Neural cell (in vitro differentiated cells): ENCODE data around the gene KRTAP9-4. TPM values are rescaled to one million over a fixed set of nuclear protein-coding genes. Genes with fewer than 3 reads are reported as not detected.
"Not testable (repeated sequence)": the region's sequence is repeated elsewhere in the genome, so short reads cannot be mapped to it uniquely, and the experiment has no call there.

Experiments used
- H2AFZ ChIP-seq: fragments of 200-600, 300-800 bp; sonication (generic), shearing (Covaris generic); 2 replicates; pipeline ENCODE4 v1.6.0; 2014; ENCODE audit warnings: low read depth, mild to moderate bottlenecking, antibody characterized with exemption, low read length, moderate library complexity
- H3F3A ChIP-seq: fragments of 200-600 bp; shearing (Covaris generic); 2 replicates; pipeline ENCODE4 v1.6.1; 2016; ENCODE audit warnings: mild to moderate bottlenecking, moderate library complexity, mixed read lengths, antibody characterized with exemption, low read length; ENCODE audit not compliant: insufficient read depth, poor library complexity, severe bottlenecking
- H3K27ac ChIP-seq: fragments of 200-600, 300-800 bp; sonication (generic), shearing (Covaris generic); 2 replicates; pipeline ENCODE4 v1.5.1; 2014; ENCODE audit warnings: mild to moderate bottlenecking, low read length, moderate library complexity
- H3K27me3 ChIP-seq: fragments of 300-800, 200-600 bp; sonication (generic), shearing (Covaris generic); 2 replicates; pipeline ENCODE4 v1.6.0; 2014; ENCODE audit warnings: mild to moderate bottlenecking, low read depth, low read length, moderate library complexity; ENCODE audit not compliant: insufficient read depth
- H3K36me3 ChIP-seq: fragments of 300-800, 200-600 bp; sonication (generic), shearing (Covaris generic); 2 replicates; pipeline ENCODE4 v1.5.1; 2014; ENCODE audit warnings: mild to moderate bottlenecking, antibody characterized with exemption, low read length, moderate library complexity; ENCODE audit not compliant: insufficient read depth
- H3K4me2 ChIP-seq: fragments of 300-800, 200-600 bp; sonication (generic), shearing (Covaris generic); 2 replicates; pipeline ENCODE4 v1.6.0; 2014; ENCODE audit warnings: mild to moderate bottlenecking, low read length
- H3K4me3 ChIP-seq: fragments of 300-800, 200-600 bp; sonication (generic), shearing (Covaris generic); 2 replicates; pipeline ENCODE4 v1.5.1; 2014; ENCODE audit warnings: mild to moderate bottlenecking, low read length, moderate library complexity
- H3K79me2 ChIP-seq: fragments of 200-600 bp; shearing (Covaris generic); replicated peaks from 2 replicates; pipeline ENCODE4 v1.6.0; 2014; ENCODE audit warnings: mild to moderate bottlenecking, low read length, moderate library complexity; ENCODE audit not compliant: insufficient read depth
- H3K9ac ChIP-seq: fragments of 300-800, 200-600 bp; sonication (generic), shearing (Covaris generic); 2 replicates; pipeline ENCODE4 v1.6.1; 2016; ENCODE audit warnings: mild to moderate bottlenecking, low read length, mixed read lengths
- H3K9me2 ChIP-seq: fragments of 200-600 bp; shearing (Covaris generic); 2 replicates; pipeline ENCODE4 v1.6.1; 2016; ENCODE audit warnings: mild to moderate bottlenecking, low read length, mixed read lengths; ENCODE audit not compliant: insufficient read depth
- H3K9me3 ChIP-seq: fragments of 200-600, 300-800 bp; sonication (generic), shearing (Covaris generic); 2 replicates; pipeline ENCODE4 v1.6.1; 2016; ENCODE audit warnings: mild to moderate bottlenecking, mixed run types, low read length, moderate library complexity, mixed read lengths
- H4K20me1 ChIP-seq: fragments of 200-600 bp; shearing (Covaris generic); 2 replicates; pipeline ENCODE4 v1.6.1; 2016; ENCODE audit warnings: mild to moderate bottlenecking, mixed run types; ENCODE audit not compliant: insufficient read depth
- CTCF ChIP-seq: fragments of 450-650 bp; IDR thresholded peaks from 2 replicates; pipeline ENCODE4 v1.5.1; 2014; ENCODE audit warnings: antibody characterized with exemption, mild to moderate bottlenecking, moderate library complexity; ENCODE audit not compliant: poor library complexity, severe bottlenecking
- EP300 ChIP-seq: fragments of 450-650 bp; conservative IDR thresholded peaks from 2 replicates; pipeline ENCODE4 v1.6.1; 2014; ENCODE audit warnings: antibody characterized with exemption, mild to moderate bottlenecking, moderate library complexity; ENCODE audit not compliant: poor library complexity, severe bottlenecking
- EZH2 ChIP-seq: fragments of 200-600, 300-800 bp; shearing (Covaris generic), sonication (generic); IDR thresholded peaks from 2 replicates; pipeline ENCODE4 v1.6.1; 2014; ENCODE audit warnings: antibody characterized with exemption, low read length, borderline replicate concordance, mild to moderate bottlenecking; ENCODE audit not compliant: insufficient read depth, poor library complexity, severe bottlenecking
- MXI1 ChIP-seq: fragments of 450-650 bp; conservative IDR thresholded peaks from 2 replicates; pipeline ENCODE4 v1.6.1; 2014; ENCODE audit warnings: antibody characterized with exemption, mild to moderate bottlenecking; ENCODE audit not compliant: poor library complexity, severe bottlenecking
- POLR2AphosphoS5 ChIP-seq: IDR thresholded peaks from 2 replicates; pipeline ENCODE4 v1.6.1; 2012
- RAD21 ChIP-seq: fragments of 450-650 bp; conservative IDR thresholded peaks from 2 replicates; pipeline ENCODE4 v1.6.1; 2014; ENCODE audit warnings: antibody characterized with exemption, mild to moderate bottlenecking, moderate library complexity
- REST ChIP-seq: IDR thresholded peaks from 2 replicates; pipeline ENCODE4 v1.6.1; 2012; ENCODE audit warnings: borderline replicate concordance
- SMC3 ChIP-seq: fragments of 450-650 bp; conservative IDR thresholded peaks from 2 replicates; pipeline ENCODE4 v1.6.1; 2014; ENCODE audit warnings: antibody characterized with exemption, mild to moderate bottlenecking, moderate library complexity; ENCODE audit not compliant: poor library complexity
- TAF1 ChIP-seq: IDR thresholded peaks from 2 replicates; pipeline ENCODE4 v1.6.1; 2012; ENCODE audit warnings: low read depth
- polyA plus RNA-seq: library from polyadenylated mRNA; depleted of rRNA; stranded (reverse); fragments of >200 nt; gene quantifications from 2 replicates; pipeline ENCODE4 v1.2.3, GENCODE V29; 2014

The KRTAP9-4 gene
- polyA plus RNA-seq, 1 donor from 2014 or later, result not detected

- no peak for TF ChIP-seq REST
- no peak for TF ChIP-seq MXI1
These were observed 1.8 kb downstream of the KRTAP9-4 start (continued) for GRCh38 chr17:41251261-41251660.

GRCh38 chr17:41254861-41255260 lies 5.4 kb downstream of the KRTAP9-4 start:
- no peak overlapping the region for H3K4me3 ChIP-seq
- no peak overlapping the region for H2AFZ ChIP-seq
- H3K9ac ChIP-seq, result no peak overlapping the region
- no peaks in the 10 kb centered on the region for H3K27me3 ChIP-seq
- TF ChIP-seq TAF1 (no peak), POLR2AphosphoS5 (no peak), MXI1 (no peak), EZH2 (no peak), EP300 (no peak), RAD21 (no peak), CTCF (no peak), REST (no peak), SMC3 (no peak)
- no peaks in the 10 kb centered on the region for H3K9me2 ChIP-seq
- no peaks in the 10 kb centered on the region for H3K9me3 ChIP-seq
- no peak overlapping the region for H3K27ac ChIP-seq
- H3F3A ChIP-seq, result no peaks in the 10 kb centered on the region
- H3K36me3 ChIP-seq, result no peaks in the 10 kb centered on the region
- H3K4me2 ChIP-seq, result no peak overlapping the region
- H4K20me1 ChIP-seq, result no peaks in the 10 kb centered on the region
- H3K79me2 ChIP-seq, result no peaks in the 10 kb centered on the region

GRCh38 chr17:41255381-41256290 lies 6.1 kb downstream of the KRTAP9-4 start, which contains the start of gene KRTAP9-9:
Gene KRTAP9-9 (plus strand): TSS chr17:41255384.
- not testable (repeated sequence) for H3K9me3 ChIP-seq, H2AFZ ChIP-seq, H3K27ac ChIP-seq, H3F3A ChIP-seq, H3K27me3 ChIP-seq, H3K79me2 ChIP-seq, H3K4me2 ChIP-seq, H3K4me3 ChIP-seq, H3K36me3 ChIP-seq, H3K9ac ChIP-seq, H4K20me1 ChIP-seq, H3K9me2 ChIP-seq
